K562 (cell line): ENCODE results near the gene SLC6A16. TPM values are rescaled to one million over a fixed set of nuclear protein-coding genes. Genes with fewer than 3 reads are reported as not detected.

Experiments
- ATAC-seq: fragments of 200-7000 bp; cut with Tn5 transposase; 3 replicates; pipeline ENCODE4 v1.9.1; 2020; ENCODE audit warnings: moderate library complexity
- BruUV-seq: library from RNA; stranded (reverse); fragments of 400-500 nt; replicated peaks from 2 replicates; lab custom pipeline; 2021; lab: Mats Ljungman, UMichigan
- CTCF ChIA-PET: fragments of 300-600 bp; formaldehyde crosslinking; extraction: SDS; loops from one replicate; lab custom pipeline; 2021; ENCODE audit warnings: low intra/inter-chr PET ratio; lab: Yijun Ruan, JAX
- POLR2A ChIA-PET: fragments of 300-600, 350-650 bp; sonication (Branson Sonifier 250); formaldehyde crosslinking; extraction: SDS; loops from one replicate; lab custom pipeline; 2021; ENCODE audit warnings: antibody characterized with exemption, inconsistent platforms; lab: Yijun Ruan, JAX
- DNase-seq, 4 experiments: peaks; one replicate each; pipeline versions ENCODE4 v3.0.0 to v3.0.0-alpha.2; 2011 to 2018; ENCODE audit warnings: low spot score in 3 of 4, mixed read lengths in 3 of 4; ENCODE audit errors: extremely low read depth in 1 of 4
- FAIRE-seq: peaks from 2 replicates; lab custom pipeline; 2011; peaks lifted over from hg19 to GRCh38; lab: Jason Lieb, UNC
- H2AFZ ChIP-seq: 2 replicates; pipeline ENCODE4 v1.6.0; 2011; ENCODE audit warnings: low read depth, low read length, control low read depth, inconsistent platforms
- H3K27ac ChIP-seq: fragments of 200-600 bp; 3 replicates; pipeline ENCODE4 v1.8.0; 2011; ENCODE audit warnings: low read depth, mild to moderate bottlenecking, control low read depth, inconsistent platforms, low read length, moderate library complexity, mixed read lengths; ENCODE audit errors: extremely low read depth
- H3K27me3 ChIP-seq, 2 experiments: fragments of 300-600 bp in 1 of 2; 2 replicates in 1 of 2; 3 replicates in 1 of 2; pipeline versions ENCODE4 v1.6.0 to v1.8.0; 2011; ENCODE audit warnings: inconsistent platforms in 2 of 2, low read length in 2 of 2, mild to moderate bottlenecking in 1 of 2, mixed read lengths in 1 of 2, moderate library complexity in 1 of 2; ENCODE audit not compliant: control insufficient read depth in 2 of 2, insufficient read depth in 2 of 2
- H3K36me3 ChIP-seq: fragments of 300-600 bp; 3 replicates; pipeline ENCODE4 v1.8.0; 2011; ENCODE audit warnings: mild to moderate bottlenecking, low read length, inconsistent platforms; ENCODE audit not compliant: control insufficient read depth, insufficient read depth
- H3K4me1 ChIP-seq, 2 experiments: fragments of 200-600 bp in 1 of 2; replicated peaks in 1 of 2; 2 replicates in 1 of 2; 3 replicates in 1 of 2; pipeline versions ENCODE4 v1.5.1 to v1.8.0; 2011; ENCODE audit warnings: inconsistent platforms in 2 of 2, low read length in 2 of 2, mild to moderate bottlenecking in 1 of 2, mixed read lengths in 1 of 2, moderate library complexity in 1 of 2; ENCODE audit not compliant: control insufficient read depth in 2 of 2, insufficient read depth in 2 of 2
- H3K4me2 ChIP-seq: 2 replicates; pipeline ENCODE4 v1.6.1; 2011; ENCODE audit warnings: low read length, control low read depth, inconsistent platforms, mixed read lengths; ENCODE audit not compliant: insufficient read depth
- H3K4me3 ChIP-seq: fragments of 200-600 bp; sonication (generic), shearing (Covaris generic); 2 replicates; pipeline ENCODE4 v1.5.1; 2016; ENCODE audit warnings: control low read depth, inconsistent platforms
- H3K79me2 ChIP-seq: fragments of 200-600 bp; 3 replicates; pipeline ENCODE4 v1.8.0; 2011; ENCODE audit warnings: low read length, inconsistent platforms; ENCODE audit not compliant: control insufficient read depth, insufficient read depth
- H3K9ac ChIP-seq, 2 experiments: 2 replicates each; pipeline versions ENCODE4 v1.6.0 to v1.6.1; 2011; ENCODE audit warnings: low read depth in 2 of 2, low read length in 2 of 2, control low read depth in 1 of 2, inconsistent platforms in 1 of 2, mild to moderate bottlenecking in 1 of 2, mixed read lengths in 1 of 2; ENCODE audit not compliant: insufficient read depth in 1 of 2
- H3K9me1 ChIP-seq: one replicate; pipeline ENCODE4 v1.6.0; 2011; ENCODE audit warnings: inconsistent platforms, mild to moderate bottlenecking, low read length, moderate library complexity; ENCODE audit not compliant: control insufficient read depth, insufficient read depth
- H3K9me3 ChIP-seq: replicated peaks from 2 replicates; pipeline ENCODE4 v1.5.1; 2011; ENCODE audit warnings: low read depth, low read length, inconsistent platforms; ENCODE audit not compliant: control insufficient read depth, insufficient read depth
- H4K20me1 ChIP-seq: replicated peaks from 2 replicates; pipeline ENCODE4 v1.6.1; 2011; ENCODE audit warnings: low read length, inconsistent platforms, mixed read lengths; ENCODE audit not compliant: control insufficient read depth, insufficient read depth
- ESRRA ChIP-seq: fragments of 450-650 bp; IDR thresholded peaks from 2 replicates; pipeline ENCODE4 v1.6.1; 2014; ENCODE audit warnings: low read depth, mild to moderate bottlenecking, moderate library complexity, borderline replicate concordance
- PATZ1 ChIP-seq: fragments of 250-450 bp; sonication (Bioruptor Pico); IDR thresholded peaks from 2 replicates; pipeline ENCODE4 v1.5.0; 2020; ENCODE audit warnings: mild to moderate bottlenecking, borderline replicate concordance
- SREBF1 ChIP-seq: fragments of 150-350 bp; IDR thresholded peaks from 2 replicates; pipeline ENCODE4 v1.6.1; 2014; ENCODE audit warnings: antibody characterized with exemption, low read depth, low read length, borderline replicate concordance
- TAF7 ChIP-seq: fragments of 450-650 bp; IDR thresholded peaks from 2 replicates; pipeline ENCODE4 v1.6.1; 2016; ENCODE audit warnings: missing genetic modification characterization, missing compliant biosample characterization
- TAL1 ChIP-seq: fragments of 450-650 bp; IDR thresholded peaks from 2 replicates; pipeline ENCODE4 v1.6.1; 2016; ENCODE audit warnings: mild to moderate bottlenecking
- TCFL5 ChIP-seq: fragments of 250-450 bp; sonication (Bioruptor Pico); conservative IDR thresholded peaks from 2 replicates; pipeline ENCODE4 v1.6.1; 2021; ENCODE audit warnings: mild to moderate bottlenecking, moderate library complexity, matching md5 sums
- ZNF212 ChIP-seq: fragments of 450-650 bp; formaldehyde crosslinking; IDR thresholded peaks from 2 replicates; pipeline ENCODE4 v1.4.0; 2020; ENCODE audit warnings: mild to moderate bottlenecking
- ZNF274 ChIP-seq: IDR thresholded peaks from 2 replicates; pipeline ENCODE4 v1.6.1; 2011; ENCODE audit warnings: low read depth, mild to moderate bottlenecking, low read length, moderate library complexity, borderline replicate concordance
- WGBS: fragments of 100-300 bp; shearing (Covaris generic); methylation state at CpG from one replicate; pipeline ENCODE4 v1.1.6; 2016; ENCODE audit warnings: low coverage, mixed read lengths; ENCODE audit not compliant: insufficient coverage; ENCODE audit errors: missing lambda C conversion rate; 5-methylcytosine and 5-hydroxymethylcytosine counted together
- in situ Hi-C: fragments of 300-500 bp; cut with MboI; formaldehyde crosslinking; loops from 4 replicates; pipeline ENCODE4 v1.15.0; 2018; ENCODE audit warnings: inconsistent platforms, mixed read lengths
- intact Hi-C: fragments of 100-400 bp; cut with micrococcal nuclease; formaldehyde crosslinking; loops from 2 replicates; pipeline ENCODE4 v1.14.2; 2022
- polyA plus RNA-seq, 8 experiments: library from polyadenylated mRNA; depleted of rRNA in 4 of 8; stranded (reverse) in 5 of 8; unstranded in 3 of 8; fragments of >200 nt; fragmentation: Nextera tagmentation in 2 of 8; fragmentation: Illumina TruSeq in 1 of 8; extraction: Ambion mirVana in 2 of 8; extraction: Trizol in 1 of 8; gene quantifications; 2 replicates each; pipeline versions ENCODE4 v1.2.1 to v1.2.3, GENCODE V29; 2011 to 2014; ENCODE audit warnings: inconsistent platforms in 1 of 8, missing spikeins in 1 of 8
- total RNA-seq, 7 experiments: library from RNA; depleted of rRNA in 6 of 7; stranded (reverse); fragments of >200 nt in 6 of 7; fragmentation: Illumina TruSeq in 2 of 7; extraction: Trizol in 2 of 7; gene quantifications; 2 replicates each; pipeline versions ENCODE4 v1.2.1 to v1.2.3, GENCODE V29; 2011 to 2021; ENCODE audit warnings: low replicate concordance in 1 of 7

Gene SLC6A16
- total and polyA plus RNA-seq, 9 of the 15 experiments (the other 6 are each of a cell fraction or from before 2014, with no cell fraction given) = 0.05 to 0.95 (median 0.36) TPM

GRCh38 chr19:49315111-49315510 is 9.9 kb downstream of the SLC6A16 start:
- Histone ChIP-seq H3K9me3 (no peaks in the 10 kb centered on the region; the same call in 1 of the 2 replicates), H3K9ac (no peak overlapping the region), H3K27me3 (no peaks in the 10 kb centered on the region), H3K4me2 (no peak overlapping the region), H3K27ac (no peak overlapping the region), H2AFZ (no peak overlapping the region), H3K4me1 (no peaks in the 10 kb centered on the region), H3K79me2 (no peaks in the 10 kb centered on the region), H3K9me1 (no peaks in the 10 kb centered on the region), H3K4me3 (no peak overlapping the region), H4K20me1 (no peaks in the 10 kb centered on the region), H3K36me3 (no peaks in the 10 kb centered on the region)
- in situ Hi-C loops (no loop called here), intact Hi-C loops (no loop called here)
- DNase-seq = no peak
- ATAC-seq = no peak
- POLR2A ChIA-PET = no interaction called here
- no peak for FAIRE-seq
- CTCF ChIA-PET = no interaction called here
- TF ChIP-seq SREBF1 (no peak), TAF7 (tag) (no peak), TAL1 (no peak), ZNF274 (no peak), ESRRA (no peak), TCFL5 (CRISPR knock-in tag) (no peak), ZNF212 (CRISPR knock-in tag) (no peak), PATZ1 (CRISPR knock-in tag) (no peak)
- 0% methylated on average over 1 of the region's 1 CpG for WGBS
- no TSS peak for BruUV-seq
